HG02840 (cell line): ENCODE measurements around the gene TPCN2.

Source experiments
- ATAC-seq: cut with Tn5 transposase; IDR thresholded peaks from one replicate; pipeline ENCODE4 v1.9.1; 2021; ENCODE audit warnings: mild to moderate bottlenecking, moderate library complexity, moderate number of reproducible peaks; ENCODE audit not compliant: unreplicated experiment, low FRiP score

The TPCN2 gene

GRCh38 chr11:69091638-69092165, 43.0 kb downstream of the TPCN2 start:
- no peak for ATAC-seq

- ATAC-seq = no peak
Observed at GRCh38 chr11:69092263-69092662, 43.5 kb downstream of the TPCN2 start.

- ATAC-seq = no peak
Observed at GRCh38 chr11:69093106-69093505, 44.4 kb downstream of the TPCN2 start.

- no peak for ATAC-seq
Observed at GRCh38 chr11:69094111-69094914, 45.6 kb downstream of the TPCN2 start.

GRCh38 chr11:69094915-69095290, 46.2 kb downstream of the TPCN2 start:
- ATAC-seq = no peak

- ATAC-seq = no peak
Observed at GRCh38 chr11:69095300-69095699, 46.6 kb downstream of the TPCN2 start.

- ATAC-seq = no peak
Observed at GRCh38 chr11:69096473-69096872, 47.7 kb downstream of the TPCN2 start.

GRCh38 chr11:69097263-69097662, 48.5 kb downstream of the TPCN2 start:
- ATAC-seq = no peak

GRCh38 chr11:69099180-69099579, 50.4 kb downstream of the TPCN2 start:
- no peak for ATAC-seq

- no peak for ATAC-seq
Observed at GRCh38 chr11:69100454-69101114, 51.9 kb downstream of the TPCN2 start.

GRCh38 chr11:69101115-69101791, 52.5 kb downstream of the TPCN2 start:
- no peak for ATAC-seq

- no peak for ATAC-seq
Observed at GRCh38 chr11:69101792-69102695, 53.3 kb downstream of the TPCN2 start.

GRCh38 chr11:69102732-69103615, 54.2 kb downstream of the TPCN2 start:
- no peak for ATAC-seq

GRCh38 chr11:69104212-69104855, 55.6 kb downstream of the TPCN2 start:
- no peak for ATAC-seq

GRCh38 chr11:69104856-69105395, 56.2 kb downstream of the TPCN2 start:
- no peak for ATAC-seq

GRCh38 chr11:69105461-69106030, 56.8 kb downstream of the TPCN2 start:
- ATAC-seq = no peak

- no peak for ATAC-seq
Observed at GRCh38 chr11:69106031-69106811, 57.5 kb downstream of the TPCN2 start.
